ENCODE data around the gene FAM13B.
"Not testable (repeated sequence)": the region's sequence is repeated elsewhere in the genome, so short reads cannot be mapped to it uniquely, and the experiment has no call there.

FAM13B gene

GRCh38 chr5:137989419-137989818 is 43.5 kb downstream of the FAM13B start:
- H3F3A ChIP-seq (ENCODE audit: low read depth) = no peaks in the 10 kb centered on the region
- H2AFZ ChIP-seq (ENCODE audit: low read length) = no peak overlapping the region
- H3K36me3 ChIP-seq (ENCODE audit: insufficient read depth, low read length) = peaks cover 73% of the 10 kb centered on the region
- H3K79me2 ChIP-seq (ENCODE audit: insufficient read depth, low read length) = peaks cover 47% of the 10 kb centered on the region
- peaks cover 46% of the 10 kb centered on the region for H4K20me1 ChIP-seq (ENCODE audit: insufficient read depth, low read length, poor library complexity, severe bottlenecking)
- H3K9me2 ChIP-seq (replicated peaks; ENCODE audit: low read depth, low read length) = no peaks in the 10 kb centered on the region
- no peaks in the 10 kb centered on the region for H3K9me3 ChIP-seq (ENCODE audit: insufficient read depth, low read depth, low read length)
- no peak overlapping the region for H3K9ac ChIP-seq (ENCODE audit: low read depth, low read length, poor library complexity, severe bottlenecking)
- no peak overlapping the region for H3K4me2 ChIP-seq (ENCODE audit: low read depth, low read length, poor library complexity, severe bottlenecking)
- no peaks in the 10 kb centered on the region for H3K27me3 ChIP-seq (ENCODE audit: insufficient read depth, low read length, poor library complexity, severe bottlenecking)
- H3K4me3 ChIP-seq (ENCODE audit: low read length, poor library complexity, severe bottlenecking) = no peak overlapping the region
- no peaks in the 10 kb centered on the region for H3K4me1 ChIP-seq (ENCODE audit: insufficient read depth, low read length, poor library complexity, severe bottlenecking)
- no peak for TF ChIP-seq CTCF (conservative IDR thresholded peaks at IDR 0.05; ENCODE audit: low read length)
- TF ChIP-seq EZH2phosphoT487 (IDR thresholded peaks at IDR 0.05; ENCODE audit: borderline replicate concordance) = no peak

GRCh38 chr5:137975208-137975607 is 57.7 kb downstream of the FAM13B start:
- Histone ChIP-seq H3K4me3 (ENCODE audit: low read length, poor library complexity, severe bottlenecking) (no peak overlapping the region), H3F3A (ENCODE audit: low read depth) (no peaks in the 10 kb centered on the region), H3K4me2 (ENCODE audit: low read depth, low read length, poor library complexity, severe bottlenecking) (no peak overlapping the region), H3K27me3 (ENCODE audit: insufficient read depth, low read length, poor library complexity, severe bottlenecking) (no peaks in the 10 kb centered on the region), H3K9me2 (replicated peaks; ENCODE audit: low read depth, low read length) (no peaks in the 10 kb centered on the region), H3K9ac (ENCODE audit: low read depth, low read length, poor library complexity, severe bottlenecking) (no peak overlapping the region), H2AFZ (ENCODE audit: low read length) (no peak overlapping the region), H3K36me3 (ENCODE audit: insufficient read depth, low read length) (peaks cover 45% of the 10 kb centered on the region; the same call in 1 of the 2 replicates), H3K4me1 (ENCODE audit: insufficient read depth, low read length, poor library complexity, severe bottlenecking) (no peaks in the 10 kb centered on the region), H3K79me2 (ENCODE audit: insufficient read depth, low read length) (no peaks in the 10 kb centered on the region), H3K9me3 (ENCODE audit: insufficient read depth, low read depth, low read length) (no peaks in the 10 kb centered on the region), H4K20me1 (ENCODE audit: insufficient read depth, low read length, poor library complexity, severe bottlenecking) (no peaks in the 10 kb centered on the region)
- TF ChIP-seq CTCF (conservative IDR thresholded peaks at IDR 0.05; ENCODE audit: low read length) (no peak), EZH2phosphoT487 (IDR thresholded peaks at IDR 0.05; ENCODE audit: borderline replicate concordance) (no peak)

GRCh38 chr5:137970384-137970783 is 62.5 kb downstream of the FAM13B start:
- not testable (repeated sequence) for H3K27me3 ChIP-seq (ENCODE audit: insufficient read depth, low read length, poor library complexity, severe bottlenecking); H3K79me2 ChIP-seq (ENCODE audit: insufficient read depth, low read length); H4K20me1 ChIP-seq (ENCODE audit: insufficient read depth, low read length, poor library complexity, severe bottlenecking); H2AFZ ChIP-seq (ENCODE audit: low read length); H3K4me1 ChIP-seq (ENCODE audit: insufficient read depth, low read length, poor library complexity, severe bottlenecking); H3K9me2 ChIP-seq (replicated peaks; ENCODE audit: low read depth, low read length); H3K4me3 ChIP-seq (ENCODE audit: low read length, poor library complexity, severe bottlenecking); H3K4me2 ChIP-seq (ENCODE audit: low read depth, low read length, poor library complexity, severe bottlenecking); H3K9me3 ChIP-seq (ENCODE audit: insufficient read depth, low read depth, low read length); H3K9ac ChIP-seq (ENCODE audit: low read depth, low read length, poor library complexity, severe bottlenecking); H3F3A ChIP-seq (ENCODE audit: low read depth)
- peaks cover 36% of the 10 kb centered on the region for H3K36me3 ChIP-seq (ENCODE audit: insufficient read depth, low read length)

GRCh38 chr5:137960819-137961218 is 72.1 kb downstream of the FAM13B start:
- Histone ChIP-seq H3F3A (ENCODE audit: low read depth) (no peaks in the 10 kb centered on the region), H3K79me2 (ENCODE audit: insufficient read depth, low read length) (no peaks in the 10 kb centered on the region), H3K9me2 (replicated peaks; ENCODE audit: low read depth, low read length) (no peaks in the 10 kb centered on the region), H3K9me3 (ENCODE audit: insufficient read depth, low read depth, low read length) (no peaks in the 10 kb centered on the region), H3K4me1 (ENCODE audit: insufficient read depth, low read length, poor library complexity, severe bottlenecking) (no peaks in the 10 kb centered on the region), H3K9ac (ENCODE audit: low read depth, low read length, poor library complexity, severe bottlenecking) (no peak overlapping the region), H3K4me2 (ENCODE audit: low read depth, low read length, poor library complexity, severe bottlenecking) (no peak overlapping the region), H3K36me3 (ENCODE audit: insufficient read depth, low read length) (peaks cover 87% of the 10 kb centered on the region), H3K27me3 (ENCODE audit: insufficient read depth, low read length, poor library complexity, severe bottlenecking) (no peaks in the 10 kb centered on the region), H4K20me1 (ENCODE audit: insufficient read depth, low read length, poor library complexity, severe bottlenecking) (no peaks in the 10 kb centered on the region), H2AFZ (ENCODE audit: low read length) (no peak overlapping the region), H3K4me3 (ENCODE audit: low read length, poor library complexity, severe bottlenecking) (no peak overlapping the region)
- TF ChIP-seq EZH2phosphoT487 (IDR thresholded peaks at IDR 0.05; ENCODE audit: borderline replicate concordance) = no peak

Measured in Loucy (cell line).